ENCODE data around the gene TNFRSF13B.

The TNFRSF13B gene

GRCh38 chr17:16942141-16943031 is 29.5 kb downstream of the TNFRSF13B start:
- no peak for DNase-seq (ENCODE audit: low read depth)
- H3K4me3 ChIP-seq (ENCODE audit: control insufficient read depth, low read depth, low read length): no peak overlapping the region
- TF ChIP-seq, protein P1, sequence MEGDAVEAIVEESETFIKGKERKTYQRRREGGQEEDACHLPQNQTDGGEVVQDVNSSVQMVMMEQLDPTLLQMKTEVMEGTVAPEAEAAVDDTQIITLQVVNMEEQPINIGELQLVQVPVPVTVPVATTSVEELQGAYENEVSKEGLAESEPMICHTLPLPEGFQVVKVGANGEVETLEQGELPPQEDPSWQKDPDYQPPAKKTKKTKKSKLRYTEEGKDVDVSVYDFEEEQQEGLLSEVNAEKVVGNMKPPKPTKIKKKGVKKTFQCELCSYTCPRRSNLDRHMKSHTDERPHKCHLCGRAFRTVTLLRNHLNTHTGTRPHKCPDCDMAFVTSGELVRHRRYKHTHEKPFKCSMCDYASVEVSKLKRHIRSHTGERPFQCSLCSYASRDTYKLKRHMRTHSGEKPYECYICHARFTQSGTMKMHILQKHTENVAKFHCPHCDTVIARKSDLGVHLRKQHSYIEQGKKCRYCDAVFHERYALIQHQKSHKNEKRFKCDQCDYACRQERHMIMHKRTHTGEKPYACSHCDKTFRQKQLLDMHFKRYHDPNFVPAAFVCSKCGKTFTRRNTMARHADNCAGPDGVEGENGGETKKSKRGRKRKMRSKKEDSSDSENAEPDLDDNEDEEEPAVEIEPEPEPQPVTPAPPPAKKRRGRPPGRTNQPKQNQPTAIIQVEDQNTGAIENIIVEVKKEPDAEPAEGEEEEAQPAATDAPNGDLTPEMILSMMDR (IDR thresholded peaks at IDR 0.05; ENCODE audit: control insufficient read depth, insufficient read depth, low read depth, low read length, missing control alignments): no peak

GRCh38 chr17:16941072-16942036 is 30.6 kb downstream of the TNFRSF13B start:
- TF ChIP-seq, protein P1 (IDR thresholded peaks at IDR 0.05; ENCODE audit: control insufficient read depth, insufficient read depth, low read depth, low read length, missing control alignments): no peak
- H3K4me3 ChIP-seq (ENCODE audit: control insufficient read depth, low read depth, low read length): no peak overlapping the region
- DNase-seq (ENCODE audit: low read depth): no peak

DNA sequence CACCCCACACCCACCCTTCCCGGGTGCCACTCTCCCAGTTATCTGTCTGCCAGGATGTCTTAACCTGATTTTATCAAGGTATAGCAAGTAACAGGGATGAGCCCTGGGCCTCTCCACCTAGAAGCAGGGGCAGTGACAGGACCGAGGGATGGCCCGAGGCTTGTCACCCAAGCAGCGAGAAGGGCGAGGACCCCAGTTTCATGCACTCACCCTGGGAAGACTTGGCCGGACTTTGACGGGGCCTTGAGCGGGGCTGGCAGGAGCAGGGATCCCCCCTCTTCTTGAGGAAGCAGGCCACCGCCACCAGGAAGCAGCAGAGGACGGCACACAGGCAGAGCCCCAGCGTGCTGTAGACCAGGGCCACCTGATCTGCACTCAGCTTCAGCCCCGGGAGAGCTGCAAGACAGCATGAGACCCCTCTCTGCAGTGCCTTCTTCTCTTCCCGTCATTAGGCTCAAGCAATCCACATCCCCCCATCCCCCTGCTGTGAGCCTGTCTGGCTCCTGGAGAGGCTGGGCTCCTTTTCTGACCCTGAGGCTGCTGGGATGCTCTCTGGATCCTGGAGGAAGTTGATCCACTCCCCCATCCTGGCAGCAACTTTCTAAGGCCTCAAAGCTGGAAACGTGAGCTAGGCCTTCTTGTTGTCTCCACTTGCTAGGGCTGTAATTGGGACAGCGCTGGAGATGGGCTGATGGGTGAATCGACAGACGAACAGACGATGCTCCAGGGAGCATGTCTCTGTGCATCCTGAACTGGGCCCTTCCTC is 31.6 kb downstream of the TNFRSF13B start:
- H3K4me3 ChIP-seq (ENCODE audit: control insufficient read depth, low read depth, low read length): no peak overlapping the region
- TF ChIP-seq, protein P1 (IDR thresholded peaks at IDR 0.05; ENCODE audit: control insufficient read depth, insufficient read depth, low read depth, low read length, missing control alignments): no peak
- no peak for DNase-seq (ENCODE audit: low read depth)

- TF ChIP-seq, protein P1 (IDR thresholded peaks at IDR 0.05; ENCODE audit: control insufficient read depth, insufficient read depth, low read depth, low read length, missing control alignments): no peak
Observed at GRCh38 chr17:16939606-16940115, 32.3 kb downstream of the TNFRSF13B start.

GRCh38 chr17:16939208-16939576 is 32.7 kb downstream of the TNFRSF13B start:
- TF ChIP-seq, protein P1 (IDR thresholded peaks at IDR 0.05; ENCODE audit: control insufficient read depth, insufficient read depth, low read depth, low read length, missing control alignments): no peak

More at GRCh38 chr17:16939606-16940115, 32.3 kb downstream of the TNFRSF13B start:
- H3K4me3 ChIP-seq (ENCODE audit: control insufficient read depth, low read depth, low read length): no peak overlapping the region
- no peak for DNase-seq (ENCODE audit: low read depth)

More at GRCh38 chr17:16939208-16939576, 32.7 kb downstream of the TNFRSF13B start:
- DNase-seq (ENCODE audit: low read depth): no peak
- no peak overlapping the region for H3K4me3 ChIP-seq (ENCODE audit: control insufficient read depth, low read depth, low read length)

All from AG09309 (cell line).